Esophagus muscularis mucosa (tissue), 4 donors: Measurements from ENCODE around the gene SMG6.

Experiments
- CTCF ChIP-seq, 3 experiments: fragments of 200-600 bp in 2 of 3; fragments of 450-650 bp in 1 of 3; sonication (generic) in 2 of 3; IDR thresholded peaks; one replicate each; pipeline ENCODE4 v1.5.1; 2017 to 2019; ENCODE audit warnings: antibody characterized with exemption in 3 of 3, mild to moderate bottlenecking in 2 of 3, moderate library complexity in 1 of 3
- EP300 ChIP-seq: sonication (generic); formaldehyde crosslinking; IDR thresholded peaks from one replicate; pipeline ENCODE4 v1.6.1; 2017; ENCODE audit warnings: antibody characterized with exemption
- POLR2AphosphoS5 ChIP-seq, 2 donors: sonication (generic); formaldehyde crosslinking; IDR thresholded peaks; one replicate each; pipeline ENCODE4 v1.6.1; 2017; ENCODE audit warnings: antibody characterized with exemption in 2 of 2

DNA sequence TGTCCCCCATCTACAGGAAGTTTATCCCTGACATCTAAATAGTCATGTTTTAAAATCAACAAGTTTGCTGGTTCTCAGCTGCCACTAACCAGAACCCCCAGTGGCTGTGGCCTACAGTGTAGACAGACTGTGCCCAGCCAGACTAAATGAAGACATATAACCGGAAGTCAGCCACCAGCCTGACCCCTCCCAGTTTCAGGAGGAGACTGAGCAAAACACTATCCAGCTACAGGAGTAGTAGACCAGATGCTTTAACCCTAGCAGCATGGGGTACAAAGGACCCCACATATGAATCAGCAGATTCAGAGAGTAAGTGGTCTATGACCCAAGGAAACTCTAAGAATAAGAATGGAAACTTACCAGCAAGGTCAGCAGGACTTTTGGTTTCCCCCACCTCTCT, 165.3 kb downstream of the SMG6 start:
- TF ChIP-seq POLR2AphosphoS5 (IDR thresholded peaks at IDR 0.05) = no peak
- no peak for TF ChIP-seq CTCF (IDR thresholded peaks at IDR 0.05)
- no peak for TF ChIP-seq EP300
